OCI-LY3 (cell line): ENCODE results near the gene CD8B.
"Not testable (repeated sequence)": the region's sequence is repeated elsewhere in the genome, so short reads cannot be mapped to it uniquely, and the experiment has no call there.

Experiments used
- CTCF ChIP-seq: fragments of 200-600, 300-600 bp; sonication (generic); IDR thresholded peaks from 2 replicates; pipeline ENCODE4 v1.5.1; 2014; ENCODE audit warnings: antibody characterized with exemption, low read length, low read depth
- EZH2phosphoT487 ChIP-seq: fragments of 200-600 bp; shearing (Covaris generic); IDR thresholded peaks from 2 replicates; pipeline ENCODE4 v1.6.1; 2018; ENCODE audit warnings: antibody characterized with exemption, mixed run types, low read depth

- TF ChIP-seq CTCF, EZH2phosphoT487: not testable (repeated sequence)
Measured at GRCh38 chr2:86842607-86843234, 19.0 kb downstream of the CD8B start.
